C4-2B (cell line): ENCODE data around the gene CAPN7.

Experiments used
- H3K27ac ChIP-seq: fragments of 450-650 bp; 2 replicates; pipeline ENCODE4 v1.5.1; 2017
- ZFX ChIP-seq: fragments of 450-650 bp; IDR thresholded peaks from 2 replicates; pipeline ENCODE4 v1.6.1; 2017
- TF ChIP-seq, protein P1 (sequence below): fragments of 450-650 bp; conservative IDR thresholded peaks from 2 replicates; pipeline ENCODE4 v1.5.1; 2017; ENCODE audit warnings: mild to moderate bottlenecking

CAPN7 gene

DNA sequence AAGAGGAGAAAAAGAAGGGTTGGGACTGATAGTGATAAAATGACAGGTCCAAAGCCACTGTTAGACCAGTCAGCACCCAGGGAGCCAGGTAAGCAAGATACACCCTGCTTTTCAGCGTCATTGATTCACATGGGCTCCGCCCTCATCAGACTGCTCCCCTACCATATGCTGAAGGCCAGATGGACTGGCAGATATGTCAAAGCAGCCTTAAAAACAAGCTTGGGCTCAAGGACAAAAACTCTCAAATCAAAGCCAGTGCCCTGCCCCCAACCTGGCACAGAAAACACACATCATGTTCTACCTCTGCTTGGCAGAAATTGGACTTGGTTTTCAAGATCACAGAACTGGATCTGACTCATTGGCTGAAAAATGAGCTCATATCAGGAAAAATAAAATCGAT, 93.0 kb downstream of the CAPN7 start:
- no peak for TF ChIP-seq ZFX
- TF ChIP-seq, protein P1, sequence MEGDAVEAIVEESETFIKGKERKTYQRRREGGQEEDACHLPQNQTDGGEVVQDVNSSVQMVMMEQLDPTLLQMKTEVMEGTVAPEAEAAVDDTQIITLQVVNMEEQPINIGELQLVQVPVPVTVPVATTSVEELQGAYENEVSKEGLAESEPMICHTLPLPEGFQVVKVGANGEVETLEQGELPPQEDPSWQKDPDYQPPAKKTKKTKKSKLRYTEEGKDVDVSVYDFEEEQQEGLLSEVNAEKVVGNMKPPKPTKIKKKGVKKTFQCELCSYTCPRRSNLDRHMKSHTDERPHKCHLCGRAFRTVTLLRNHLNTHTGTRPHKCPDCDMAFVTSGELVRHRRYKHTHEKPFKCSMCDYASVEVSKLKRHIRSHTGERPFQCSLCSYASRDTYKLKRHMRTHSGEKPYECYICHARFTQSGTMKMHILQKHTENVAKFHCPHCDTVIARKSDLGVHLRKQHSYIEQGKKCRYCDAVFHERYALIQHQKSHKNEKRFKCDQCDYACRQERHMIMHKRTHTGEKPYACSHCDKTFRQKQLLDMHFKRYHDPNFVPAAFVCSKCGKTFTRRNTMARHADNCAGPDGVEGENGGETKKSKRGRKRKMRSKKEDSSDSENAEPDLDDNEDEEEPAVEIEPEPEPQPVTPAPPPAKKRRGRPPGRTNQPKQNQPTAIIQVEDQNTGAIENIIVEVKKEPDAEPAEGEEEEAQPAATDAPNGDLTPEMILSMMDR, result no peak
- H3K27ac ChIP-seq, result no peak overlapping the region

DNA sequence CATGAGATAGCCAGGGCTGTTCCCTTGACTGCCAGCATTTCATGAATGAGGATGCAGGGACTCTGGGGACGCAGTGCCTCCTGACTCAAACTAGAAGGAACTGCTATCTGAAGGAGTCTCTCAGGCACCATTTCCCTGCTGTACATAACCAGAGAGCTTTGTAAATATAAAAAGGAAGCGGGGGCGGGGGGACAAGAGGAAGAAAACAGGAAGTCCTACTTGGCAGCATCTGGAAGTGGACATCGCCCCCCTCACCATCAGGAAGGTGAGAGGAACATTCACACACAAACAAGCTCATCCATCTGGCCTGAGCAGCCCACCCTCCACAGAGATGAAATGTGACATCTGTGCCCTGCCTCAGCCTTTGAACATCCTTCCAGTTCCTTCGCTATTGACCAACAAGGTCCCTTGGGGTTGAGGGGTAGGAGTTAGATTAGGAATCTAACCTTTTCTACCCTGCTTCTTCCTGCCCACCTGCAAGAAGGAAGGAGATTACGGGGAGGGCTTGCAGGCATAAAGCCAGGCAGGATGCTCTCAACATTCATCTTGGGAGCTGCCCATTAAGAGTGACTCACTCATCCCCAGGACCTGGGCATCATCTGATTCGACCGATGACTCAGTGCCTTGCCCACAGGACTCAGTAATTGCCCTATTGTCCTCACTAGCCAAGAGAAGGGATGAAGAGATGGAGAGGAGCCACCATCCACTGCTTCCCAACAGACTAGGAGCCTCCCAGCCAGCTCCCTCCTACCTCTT, 94.5 kb downstream of the CAPN7 start:
- no peak overlapping the region for H3K27ac ChIP-seq
- TF ChIP-seq ZFX, result no peak
- TF ChIP-seq, protein P1, result no peak

DNA sequence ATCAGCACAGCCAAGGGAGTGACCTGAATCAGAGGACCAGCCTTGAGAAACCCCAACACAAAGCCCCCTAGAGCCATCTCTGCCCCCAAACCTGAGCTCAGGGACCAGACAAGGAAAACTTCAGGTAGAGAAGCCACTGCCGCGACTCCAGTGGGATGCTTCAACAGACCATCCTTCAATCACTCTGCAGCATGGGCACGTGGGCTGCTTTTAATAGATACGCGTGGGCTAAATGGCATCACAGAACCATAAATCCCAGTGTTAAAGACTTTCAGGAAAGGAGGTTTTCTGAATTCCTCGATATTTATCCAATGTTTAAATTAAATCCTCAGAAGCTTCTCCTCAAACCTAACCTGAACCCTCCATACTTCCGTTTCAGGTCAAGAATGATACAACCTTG, 95.7 kb downstream of the CAPN7 start:
- TF ChIP-seq, protein P1, result no peak
- no peak for TF ChIP-seq ZFX
- H3K27ac ChIP-seq, result no peak overlapping the region
